GM21825 (cell line): ENCODE measurements around the gene LYZL2.
"Not testable (repeated sequence)": the region's sequence is repeated elsewhere in the genome, so short reads cannot be mapped to it uniquely, and the experiment has no call there.

ENCODE experiments used
- ATAC-seq: cut with Tn5 transposase; IDR thresholded peaks from one replicate; pipeline ENCODE4 v1.9.1; 2021; ENCODE audit warnings: mild to moderate bottlenecking, moderate library complexity; ENCODE audit not compliant: unreplicated experiment

The LYZL2 gene

GRCh38 chr10:30596013-30596412 lies 33.5 kb downstream of the LYZL2 start:
- ATAC-seq, result no peak

GRCh38 chr10:30594077-30594476 lies 35.5 kb downstream of the LYZL2 start:
- no peak for ATAC-seq

DNA sequence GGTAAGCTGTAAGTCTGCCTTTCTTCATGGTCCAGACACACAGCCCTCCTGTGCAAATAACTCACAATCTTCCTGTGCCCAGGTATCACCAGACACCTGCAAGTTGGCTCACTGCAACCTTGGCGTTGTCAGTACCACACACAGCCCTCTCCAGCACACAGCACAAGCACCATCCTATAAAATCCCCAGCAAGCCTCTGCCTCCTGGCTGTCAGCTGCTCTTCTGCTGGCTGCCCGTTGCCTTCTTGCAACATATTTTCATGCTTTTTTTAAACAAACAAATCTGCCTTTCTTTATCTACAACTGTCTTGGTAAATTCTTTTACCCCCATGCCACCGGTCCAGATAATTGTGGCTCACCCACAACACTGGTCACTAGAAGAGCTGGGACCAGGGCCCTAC lies 36.8 kb downstream of the LYZL2 start:
- ATAC-seq, result not testable (repeated sequence)

DNA sequence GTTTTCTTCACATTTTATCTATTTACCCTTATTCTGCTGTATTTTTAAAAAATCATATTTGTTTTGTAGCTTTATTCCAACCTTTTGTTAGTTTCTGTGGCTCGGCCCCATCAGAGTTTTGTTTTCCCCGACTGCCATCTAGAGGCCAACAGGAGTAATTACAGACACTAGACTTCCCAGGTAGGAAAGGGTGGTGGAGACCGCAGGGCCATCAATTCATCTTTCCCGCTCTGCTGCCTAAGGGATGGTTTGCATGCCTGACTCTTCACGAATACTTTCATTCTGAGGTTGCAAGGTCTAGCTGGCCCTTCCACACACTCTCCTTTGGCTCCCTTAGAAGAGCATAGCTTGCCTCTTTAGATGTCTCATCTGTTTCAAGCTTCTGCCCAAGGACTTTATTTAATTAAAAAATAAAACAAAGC lies 38.3 kb downstream of the LYZL2 start:
- no peak for ATAC-seq

DNA sequence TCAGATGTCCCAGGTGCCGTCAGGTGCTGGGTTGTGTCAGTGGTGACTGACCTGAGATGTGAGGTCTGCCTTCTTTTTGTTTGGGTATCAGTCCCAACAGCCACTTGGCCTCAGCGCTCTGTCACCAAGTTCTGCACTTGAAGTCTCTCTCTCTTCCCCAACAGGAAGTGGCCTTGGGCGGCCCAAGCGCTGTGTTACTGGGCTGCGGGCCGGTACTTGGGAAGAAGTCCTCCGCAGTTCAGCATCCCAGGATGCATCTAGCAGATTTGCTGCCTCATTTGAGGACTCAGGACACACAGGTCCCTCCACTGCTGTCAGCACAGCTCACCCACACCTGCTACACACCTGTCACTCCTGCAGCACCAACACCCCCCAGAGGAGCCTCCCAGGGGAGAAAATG lies 40.1 kb downstream of the LYZL2 start:
- no peak for ATAC-seq

- peak; percentile 89 for ATAC-seq
Observed at GRCh38 chr10:30587522-30588031, 42.0 kb downstream of the LYZL2 start.

- ATAC-seq, result no peak
Observed at GRCh38 chr10:30586828-30587227, 42.7 kb downstream of the LYZL2 start.

- ATAC-seq, result no peak
Observed at GRCh38 chr10:30583778-30584415, 45.7 kb downstream of the LYZL2 start.

GRCh38 chr10:30581779-30582380 lies 47.7 kb downstream of the LYZL2 start:
- no peak for ATAC-seq

- no peak for ATAC-seq
Observed at GRCh38 chr10:30580676-30581075, 48.9 kb downstream of the LYZL2 start.

GRCh38 chr10:30580241-30580640 lies 49.3 kb downstream of the LYZL2 start:
- no peak for ATAC-seq

DNA sequence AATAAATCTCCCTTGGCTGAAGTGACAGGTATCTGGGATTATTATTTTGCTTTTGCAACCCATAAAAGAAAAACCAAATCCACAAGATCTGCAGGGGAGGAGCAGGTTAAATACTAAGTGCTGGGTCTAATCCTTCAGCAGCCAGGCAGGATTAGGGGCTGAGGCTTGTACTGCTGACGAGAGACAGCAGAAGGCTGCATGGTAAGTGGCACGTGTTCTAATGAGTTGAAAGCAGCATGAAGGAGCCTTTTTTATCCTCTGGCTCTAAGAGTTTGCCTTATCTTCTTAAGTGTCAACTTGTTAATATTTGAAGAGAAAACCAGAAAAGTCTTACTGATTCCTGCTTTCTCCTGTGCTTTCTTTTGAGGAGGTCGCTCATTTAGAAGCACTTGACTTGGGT lies 50.0 kb downstream of the LYZL2 start:
- ATAC-seq, result no peak

DNA sequence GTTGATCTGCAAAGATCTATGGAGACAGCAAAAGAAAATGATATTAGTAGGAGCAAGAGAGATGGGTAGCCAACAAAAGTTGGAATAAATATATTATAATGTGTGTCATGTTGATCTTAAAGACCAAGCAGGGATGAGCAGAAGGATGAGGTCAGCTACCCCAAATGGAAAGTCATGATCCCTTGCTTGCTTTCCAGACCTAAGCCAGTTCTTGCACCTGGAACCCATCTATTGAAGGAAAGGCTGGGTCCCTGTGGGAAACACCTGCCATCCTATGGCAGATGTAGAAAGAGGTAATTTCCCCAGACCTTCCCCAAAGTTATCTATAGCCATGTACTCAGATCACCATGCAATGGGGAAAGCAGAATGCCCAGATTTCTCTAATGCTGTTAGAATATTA lies 52.5 kb downstream of the LYZL2 start:
- no peak for ATAC-seq

GRCh38 chr10:30576641-30577040 lies 52.9 kb downstream of the LYZL2 start:
- ATAC-seq, result no peak

GRCh38 chr10:30574432-30574796 lies 55.1 kb downstream of the LYZL2 start:
- no peak for ATAC-seq

GRCh38 chr10:30573721-30574431 lies 55.7 kb downstream of the LYZL2 start:
- no peak for ATAC-seq

DNA sequence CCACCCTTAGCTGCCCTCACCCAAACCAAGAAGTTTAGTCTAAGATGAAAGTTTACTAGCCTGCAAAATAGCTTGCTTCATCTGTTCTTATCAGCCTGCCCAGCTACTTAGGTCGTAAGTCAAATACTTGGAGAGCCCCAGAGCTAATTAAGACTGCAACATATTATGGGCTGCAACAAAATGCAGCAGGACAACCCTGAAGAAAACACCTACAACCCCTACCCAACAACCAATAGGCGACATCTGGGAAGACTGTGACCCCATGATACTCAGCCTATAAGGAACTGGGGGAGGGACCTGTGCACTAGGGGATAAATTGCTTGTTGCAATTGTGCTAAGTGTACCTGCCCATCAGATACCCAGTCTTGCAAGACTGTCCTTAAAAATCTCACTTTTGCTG lies 64.1 kb downstream of the LYZL2 start:
- no peak for ATAC-seq

DNA sequence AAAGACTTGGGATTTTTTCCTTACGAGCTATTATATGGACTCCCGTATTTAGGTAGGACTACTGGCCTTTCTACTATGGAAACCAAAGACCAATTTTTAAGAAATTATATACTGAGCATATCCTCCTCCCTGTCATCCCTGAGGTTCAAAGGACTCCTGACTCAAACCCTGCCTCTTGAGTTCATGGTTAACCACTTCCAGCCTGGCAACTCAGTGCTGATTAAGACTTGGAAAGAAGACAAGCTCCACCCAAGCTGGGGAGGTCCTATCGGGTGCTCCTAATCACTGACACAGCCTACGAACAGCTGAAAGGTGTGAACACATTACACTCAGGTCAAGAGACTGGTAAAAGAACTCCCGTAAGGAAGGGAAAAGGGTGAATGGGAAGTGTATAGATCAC lies 66.8 kb downstream of the LYZL2 start:
- ATAC-seq, result no peak
